A549 (cell line): ENCODE data around the gene BTAF1. TPM values are rescaled to one million over a fixed set of nuclear protein-coding genes. Genes with fewer than 3 reads are reported as not detected.

Source experiments
- ATAC-seq, 2 experiments: fragments of 200-7000 bp in 1 of 2; fragments of >200 bp in 1 of 2; cut with Nextera tagmentation in 1 of 2; cut with Tn5 transposase in 1 of 2; 3 replicates each; pipeline versions ENCODE4 v1.8.0 to v1.9.1; 2018 to 2020; ENCODE audit warnings: mild to moderate bottlenecking in 1 of 2, moderate library complexity in 1 of 2
- CTCF ChIA-PET: fragments of 300-600 bp; sonication (Branson Sonifier 250); formaldehyde crosslinking; extraction: SDS; loops from one replicate; lab custom pipeline; 2021; ENCODE audit warnings: antibody characterized with exemption, inconsistent platforms; lab: Yijun Ruan, JAX
- POLR2A ChIA-PET: fragments of 350-600 bp; formaldehyde crosslinking; extraction: SDS; loops from one replicate; lab custom pipeline; 2021; ENCODE audit warnings: antibody characterized with exemption, inconsistent platforms; lab: Yijun Ruan, JAX
- DNase-seq, 2 experiments: peaks; one replicate each; pipeline versions ENCODE4 v3.0.0 to v3.0.0-alpha.2; 2011 to 2016; ENCODE audit warnings: low read depth in 1 of 2, low spot score in 1 of 2
- FAIRE-seq: peaks from 2 replicates; lab custom pipeline; 2011; peaks lifted over from hg19 to GRCh38; lab: Jason Lieb, UNC
- H3K27ac ChIP-seq, 2 experiments: fragments of >200 bp; sonication (Bioruptor Twin); formaldehyde crosslinking; 3 replicates each; pipeline ENCODE4 v1.5.1; 2016 to 2017
- H3K4me1 ChIP-seq: fragments of >200 bp; sonication (Bioruptor Twin); formaldehyde crosslinking; 3 replicates; pipeline ENCODE4 v1.6.1; 2016
- H3K4me2 ChIP-seq: fragments of >200 bp; sonication (Bioruptor Twin); formaldehyde crosslinking; 3 replicates; pipeline ENCODE4 v1.6.1; 2016
- H3K4me3 ChIP-seq: fragments of >200 bp; sonication (Bioruptor Twin); formaldehyde crosslinking; 3 replicates; pipeline ENCODE4 v1.5.1; 2016
- H3K9me3 ChIP-seq: fragments of >200 bp; sonication (Bioruptor Twin); formaldehyde crosslinking; 3 replicates; pipeline ENCODE4 v1.6.1; 2016
- BHLHE40 ChIP-seq: IDR thresholded peaks from 2 replicates; pipeline ENCODE4 v1.6.1; 2012; ENCODE audit warnings: low read depth, low read length, inconsistent platforms
- CBX2 ChIP-seq: fragments of 200-600 bp; sonication (generic); IDR thresholded peaks from 2 replicates; pipeline ENCODE4 v1.6.1; 2016; ENCODE audit warnings: low read depth, mild to moderate bottlenecking, borderline replicate concordance
- CBX8 ChIP-seq: fragments of 200-600 bp; sonication (generic); IDR thresholded peaks from 2 replicates; pipeline ENCODE4 v1.6.1; 2016
- CHD2 ChIP-seq: fragments of 150-350 bp; IDR thresholded peaks from 2 replicates; pipeline ENCODE4 v1.6.1; 2014; ENCODE audit warnings: low read length; ENCODE audit not compliant: partially characterized antibody
- CHD4 ChIP-seq: fragments of 200-600 bp; sonication (generic); IDR thresholded peaks from 2 replicates; pipeline ENCODE4 v1.6.1; 2016; ENCODE audit warnings: antibody characterized with exemption, mild to moderate bottlenecking, borderline replicate concordance
- EHMT2 ChIP-seq: fragments of 200-600 bp; sonication (generic); IDR thresholded peaks from 2 replicates; pipeline ENCODE4 v1.6.1; 2016; ENCODE audit warnings: antibody characterized with exemption, low read depth, mild to moderate bottlenecking, moderate library complexity
- ESRRA ChIP-seq: fragments of 150-350 bp; IDR thresholded peaks from 2 replicates; pipeline ENCODE4 v1.6.1; 2014; ENCODE audit warnings: mild to moderate bottlenecking, low read length, borderline replicate concordance
- FOSB ChIP-seq: fragments of 250-450 bp; sonication (Bioruptor Pico); IDR thresholded peaks from 2 replicates; pipeline ENCODE4 v1.5.0; 2020; ENCODE audit warnings: mild to moderate bottlenecking, moderate library complexity
- FOSL2 ChIP-seq, 2 experiments: fragments of 450-650 bp in 1 of 2; fragments of >200 bp in 1 of 2; sonication (Bioruptor Twin) in 1 of 2; formaldehyde crosslinking; IDR thresholded peaks; 2 replicates each; pipeline versions ENCODE4 v1.5.0 to v1.6.1; 2016 to 2020; ENCODE audit warnings: mild to moderate bottlenecking in 1 of 2, moderate library complexity in 1 of 2
- FOXS1 ChIP-seq: fragments of 250-450 bp; sonication (Bioruptor Pico); IDR thresholded peaks from 2 replicates; pipeline ENCODE4 v1.5.0; 2020; ENCODE audit warnings: mild to moderate bottlenecking, moderate library complexity
- HEYL ChIP-seq: fragments of 250-450 bp; sonication (Bioruptor Pico); IDR thresholded peaks from 2 replicates; pipeline ENCODE4 v1.8.0; 2021; ENCODE audit warnings: mild to moderate bottlenecking, moderate library complexity
- HOXA7 ChIP-seq: fragments of 250-450 bp; sonication (Bioruptor Pico); IDR thresholded peaks from 2 replicates; pipeline ENCODE4 v1.5.0; 2020; ENCODE audit warnings: mild to moderate bottlenecking, moderate library complexity
- HOXB13 ChIP-seq: fragments of 250-450 bp; sonication (Bioruptor Pico); IDR thresholded peaks from 2 replicates; pipeline ENCODE4 v1.5.0; 2020; ENCODE audit warnings: low read depth, mild to moderate bottlenecking, moderate library complexity
- JUN ChIP-seq, 2 experiments: fragments of >200 bp; sonication (Bioruptor Twin); formaldehyde crosslinking; IDR thresholded peaks; 2 replicates in 1 of 2; 3 replicates in 1 of 2; pipeline ENCODE4 v1.6.1; 2016 to 2017
- MAFK ChIP-seq: fragments of 450-650 bp; IDR thresholded peaks from 2 replicates; pipeline ENCODE4 v1.6.1; 2014; ENCODE audit not compliant: partially characterized antibody
- MYC ChIP-seq: IDR thresholded peaks from 2 replicates; pipeline ENCODE4 v1.6.1; 2012; ENCODE audit warnings: mild to moderate bottlenecking, inconsistent platforms, low read length, improper control_type of control experiment, borderline replicate concordance
- POLR2A ChIP-seq: IDR thresholded peaks from 2 replicates; pipeline ENCODE4 v1.6.1; 2012; ENCODE audit warnings: mild to moderate bottlenecking, low read length
- RARB ChIP-seq: fragments of 250-450 bp; sonication (Bioruptor Pico); IDR thresholded peaks from 2 replicates; pipeline ENCODE4 v1.8.0; 2021; ENCODE audit warnings: mild to moderate bottlenecking, moderate library complexity
- SMC3 ChIP-seq: fragments of >200 bp; sonication (Bioruptor Twin); formaldehyde crosslinking; IDR thresholded peaks from 3 replicates; pipeline ENCODE4 v1.6.1; 2018; ENCODE audit warnings: inconsistent platforms
- SREBF2 ChIP-seq: fragments of 450-650 bp; IDR thresholded peaks from 2 replicates; pipeline ENCODE4 v1.6.1; 2014; ENCODE audit warnings: mild to moderate bottlenecking, moderate library complexity
- TP53 ChIP-seq: fragments of 250-450 bp; sonication (Bioruptor Pico); IDR thresholded peaks from 2 replicates; pipeline ENCODE4 v1.5.0; 2021; ENCODE audit warnings: mild to moderate bottlenecking, moderate library complexity
- ZFP36 ChIP-seq: fragments of 450-650 bp; IDR thresholded peaks from 2 replicates; pipeline ENCODE4 v1.6.1; 2014; ENCODE audit warnings: borderline replicate concordance; ENCODE audit not compliant: partially characterized antibody
- WGBS: methylation state at CpG from one replicate; pipeline ENCODE4 v1.1.6; 2017; ENCODE audit errors: missing lambda C conversion rate; 5-methylcytosine and 5-hydroxymethylcytosine counted together
- polyA plus RNA-seq, 4 experiments: library from polyadenylated mRNA; depleted of rRNA in 3 of 4; stranded (reverse); fragments of >200 nt; fragmentation: RNase III in 1 of 4; extraction: RNeasy Plus Mini Kit Qiagen cat#74134 plus additional on column Dnase treatment in 1 of 4; gene quantifications; 2 replicates in 3 of 4; 3 replicates in 1 of 4; pipeline ENCODE4 v1.2.3, GENCODE V29; 2011 to 2017
- TF ChIP-seq, protein P1 (sequence below): IDR thresholded peaks from 2 replicates; pipeline ENCODE4 v1.6.1; 2012
- TF ChIP-seq, protein P2 (sequence below): fragments of >200 bp; sonication (Bioruptor Twin); formaldehyde crosslinking; IDR thresholded peaks from 2 replicates; pipeline ENCODE4 v1.6.1; 2016
- TF ChIP-seq, protein P3 (sequence below): fragments of 250-450 bp; sonication (Bioruptor Pico); IDR thresholded peaks from 2 replicates; pipeline ENCODE4 v1.5.0; 2021; ENCODE audit warnings: mild to moderate bottlenecking, moderate library complexity, borderline replicate concordance
- TF ChIP-seq, protein P4 (sequence below): fragments of >200 bp; sonication (Bioruptor Twin); formaldehyde crosslinking; IDR thresholded peaks from 3 replicates; pipeline ENCODE4 v1.5.1; 2016

Gene BTAF1
- polyA plus RNA-seq, 2 of the 4 experiments (the other 2 are of a cell fraction), result 16.7 to 54.7 TPM

DNA sequence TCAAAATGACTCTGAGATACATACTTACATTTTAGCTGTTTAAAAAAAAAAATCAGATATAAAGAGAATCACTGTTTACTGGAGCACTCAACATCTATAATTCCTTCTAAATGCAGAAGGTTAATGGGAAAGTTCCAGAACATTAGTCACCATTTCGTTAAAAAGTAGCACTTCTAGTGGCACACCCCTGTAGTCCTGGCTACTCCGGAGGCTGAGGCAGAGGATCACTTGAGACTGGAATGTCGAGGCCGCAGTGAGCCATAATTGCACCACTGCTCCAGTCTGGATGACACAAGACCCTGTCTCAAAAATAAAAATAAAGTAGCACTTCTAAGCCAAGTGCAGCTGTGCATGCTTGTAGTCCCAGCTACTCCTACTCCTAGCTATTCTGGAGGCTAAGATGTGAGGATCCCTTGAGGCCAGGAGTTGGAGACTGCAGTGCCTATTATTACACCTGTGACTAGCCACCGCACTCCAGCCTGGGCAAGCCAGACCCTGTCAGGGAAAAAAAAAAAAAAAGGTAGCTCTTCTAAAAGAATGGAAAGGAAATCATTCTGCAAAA is 16.5 kb upstream of the BTAF1 start:
- H3K4me3 ChIP-seq, result no peak overlapping the region
- no peaks in the 10 kb centered on the region for H3K9me3 ChIP-seq
- WGBS, result 89% methylated on average over 5 of the region's 5 CpGs
- no peak for DNase-seq
- no peak for FAIRE-seq
- no peak for ATAC-seq
- no peak for TF ChIP-seq CBX8
- H3K4me1 ChIP-seq, result peaks cover 20% of the 10 kb centered on the region
- peak overlapping the region; percentile 88 for H3K4me2 ChIP-seq
- H3K27ac ChIP-seq, result no peak overlapping the region
- ChIA-PET POLR2A (interaction anchor here (0.6 to 2.8 kb wide), 3 partner anchors 17 to 305 kb away, joined by 3 to 22 read pairs (median 4); partner anchors contain the start of gene BTAF1), CTCF (interaction anchor here (0.9 to 2.7 kb wide), 3 partner anchors 10 to 264 kb away, joined by 3 to 23 read pairs (median 4); no protein-coding TSS in a partner anchor)

DNA sequence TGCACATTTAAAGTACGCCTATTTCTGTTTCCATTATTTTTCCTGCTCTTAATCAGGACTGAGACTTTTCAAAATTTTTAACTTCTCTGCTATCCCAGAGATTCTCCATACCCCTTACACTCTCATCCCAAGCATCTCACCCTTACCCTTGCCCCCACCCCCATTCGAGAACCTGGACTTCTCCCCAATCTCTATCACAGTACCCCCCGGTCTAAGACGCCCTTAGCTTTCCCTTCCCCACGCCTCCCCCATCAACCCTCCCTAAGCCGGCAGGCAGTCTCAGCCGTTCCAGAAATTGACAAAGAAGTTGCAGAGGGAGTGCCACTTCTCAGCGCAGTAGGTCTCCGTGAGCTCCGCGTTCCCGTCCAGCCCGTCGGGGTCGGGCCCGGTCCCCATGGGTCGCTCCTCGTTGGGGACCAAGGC is 15.6 kb upstream of the BTAF1 start:
- ATAC-seq, result peak; percentile 36; a peak in 5 of 6 replicates
- peak overlapping the region; percentile 89 to 92 for H3K27ac ChIP-seq
- peak; percentile 29 to 42 for DNase-seq
- POLR2A ChIA-PET, result interaction anchor here (1.0 to 2.8 kb wide), 7 partner anchors 9 to 276 kb away, joined by 3 to 22 read pairs (median 4); partner anchors contain the start of genes BTAF1 and TNKS2
- H3K4me3 ChIP-seq, result peak overlapping the region; percentile 81
- peak overlapping the region; percentile 88 for H3K4me2 ChIP-seq
- TF ChIP-seq SREBF2 (no peak), RARB (CRISPR knock-in tag) (no peak), HOXA7 (no peak), ZFP36 (no peak), CHD2 (no peak)
- H3K4me1 ChIP-seq, result peaks cover 14% of the 10 kb centered on the region; the same call in 1 of the 3 replicates
- no peak for FAIRE-seq
- CTCF ChIA-PET, result interaction anchor here (0.9 to 2.7 kb wide), 13 partner anchors 10 to 413 kb away, joined by 3 to 23 read pairs (median 5); partner anchors contain the start of gene BTAF1
- H3K9me3 ChIP-seq, result no peaks in the 10 kb centered on the region
- 5% methylated on average over 14 of the region's 18 CpGs for WGBS

DNA sequence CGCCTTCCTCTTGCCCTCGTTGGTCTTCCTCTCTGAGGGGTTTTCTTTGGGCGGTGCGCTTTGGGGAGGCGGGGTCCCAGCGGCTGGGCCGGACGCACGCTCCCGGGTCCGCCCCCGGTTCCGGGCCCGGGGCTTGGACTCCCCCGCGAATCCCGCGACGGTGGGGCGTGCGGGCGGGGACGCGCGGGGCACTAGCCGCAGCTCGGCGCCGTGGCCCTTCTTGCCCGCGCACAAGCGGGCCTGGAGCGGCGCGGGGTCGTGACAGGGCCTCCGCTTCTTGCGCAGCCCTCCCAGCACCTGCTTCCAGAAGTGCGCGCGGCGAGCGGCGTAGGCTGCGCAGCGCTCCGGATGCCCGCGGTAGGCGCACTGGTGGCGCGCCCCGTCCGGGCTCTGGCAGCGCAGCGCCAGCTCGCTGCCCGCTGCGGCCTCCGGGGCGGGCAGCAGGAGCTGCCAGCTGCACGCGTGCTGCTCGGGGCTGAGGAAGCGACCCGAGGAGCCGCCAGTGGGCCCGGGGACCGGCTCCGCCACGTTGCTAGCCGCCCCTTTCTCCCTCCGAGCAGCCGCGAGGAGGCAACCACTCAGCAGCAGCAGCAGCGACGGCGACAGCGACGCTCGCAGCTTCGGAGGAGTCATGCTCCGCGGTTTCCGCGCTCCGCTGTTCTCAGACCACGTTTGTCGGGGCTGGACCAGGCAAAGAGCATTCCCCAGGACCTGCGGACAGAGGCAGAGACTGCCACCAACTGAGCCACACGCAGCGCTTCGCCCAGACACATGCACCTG is 15.0 kb upstream of the BTAF1 start:
- Histone ChIP-seq H3K4me2 (peak overlapping the region; percentile 88), H3K27ac (peak overlapping the region; percentile 89 to 92), H3K4me3 (peak overlapping the region; percentile 81), H3K9me3 (no peaks in the 10 kb centered on the region), H3K4me1 (peaks cover 14% of the 10 kb centered on the region; the same call in 1 of the 3 replicates)
- WGBS, result 0% methylated on average over 10 of the region's 93 CpGs
- DNase-seq (peak; percentile 89 to 92), ATAC-seq (peak; percentile 95 to 96), FAIRE-seq (peak; percentile 70)
- ChIA-PET POLR2A (interaction anchor here (0.8 to 2.8 kb wide), 7 partner anchors 9 to 150 kb away, joined by 3 to 22 read pairs (median 4); partner anchors contain the start of genes BTAF1 and TNKS2), CTCF (interaction anchor here (1.0 to 2.7 kb wide), 16 partner anchors 10 to 414 kb away, joined by 3 to 23 read pairs (median 4); partner anchors contain the start of gene BTAF1)
- no peak for TF ChIP-seq FOXS1
- TF ChIP-seq MYC, result peak; percentile 80
- no peak for TF ChIP-seq FOSL2 (IDR thresholded peaks at IDR 0.05)
- 0 out of 2 replicates have a peak, but pooled peaks have one; percentile 16 for TF ChIP-seq FOSL2 (CRISPR knock-in tag; IDR thresholded peaks at IDR 0.05)
- TF ChIP-seq HEYL (CRISPR knock-in tag), result no peak
- no peak for TF ChIP-seq RARB (CRISPR knock-in tag)
- peak; percentile 84 to 90 for TF ChIP-seq JUN (IDR thresholded peaks at IDR 0.05)
- TF ChIP-seq SREBF2, result no peak
- TF ChIP-seq CHD4, result no peak
- no peak for TF ChIP-seq MAFK
- no peak for TF ChIP-seq CBX2
- TF ChIP-seq ESRRA, result no peak
- TF ChIP-seq, protein P1, sequence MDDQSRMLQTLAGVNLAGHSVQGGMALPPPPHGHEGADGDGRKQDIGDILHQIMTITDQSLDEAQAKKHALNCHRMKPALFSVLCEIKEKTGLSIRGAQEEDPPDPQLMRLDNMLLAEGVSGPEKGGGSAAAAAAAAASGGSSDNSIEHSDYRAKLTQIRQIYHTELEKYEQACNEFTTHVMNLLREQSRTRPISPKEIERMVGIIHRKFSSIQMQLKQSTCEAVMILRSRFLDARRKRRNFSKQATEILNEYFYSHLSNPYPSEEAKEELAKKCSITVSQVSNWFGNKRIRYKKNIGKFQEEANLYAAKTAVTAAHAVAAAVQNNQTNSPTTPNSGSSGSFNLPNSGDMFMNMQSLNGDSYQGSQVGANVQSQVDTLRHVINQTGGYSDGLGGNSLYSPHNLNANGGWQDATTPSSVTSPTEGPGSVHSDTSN, result no peak
- TF ChIP-seq HOXB13, result no peak
- TF ChIP-seq, protein P2, sequence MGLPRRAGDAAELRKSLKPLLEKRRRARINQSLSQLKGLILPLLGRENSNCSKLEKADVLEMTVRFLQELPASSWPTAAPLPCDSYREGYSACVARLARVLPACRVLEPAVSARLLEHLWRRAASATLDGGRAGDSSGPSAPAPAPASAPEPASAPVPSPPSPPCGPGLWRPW, result no peak
- TF ChIP-seq POLR2A, result peak; percentile 48
- TF ChIP-seq BHLHE40, result no peak
- TF ChIP-seq, protein P3, sequence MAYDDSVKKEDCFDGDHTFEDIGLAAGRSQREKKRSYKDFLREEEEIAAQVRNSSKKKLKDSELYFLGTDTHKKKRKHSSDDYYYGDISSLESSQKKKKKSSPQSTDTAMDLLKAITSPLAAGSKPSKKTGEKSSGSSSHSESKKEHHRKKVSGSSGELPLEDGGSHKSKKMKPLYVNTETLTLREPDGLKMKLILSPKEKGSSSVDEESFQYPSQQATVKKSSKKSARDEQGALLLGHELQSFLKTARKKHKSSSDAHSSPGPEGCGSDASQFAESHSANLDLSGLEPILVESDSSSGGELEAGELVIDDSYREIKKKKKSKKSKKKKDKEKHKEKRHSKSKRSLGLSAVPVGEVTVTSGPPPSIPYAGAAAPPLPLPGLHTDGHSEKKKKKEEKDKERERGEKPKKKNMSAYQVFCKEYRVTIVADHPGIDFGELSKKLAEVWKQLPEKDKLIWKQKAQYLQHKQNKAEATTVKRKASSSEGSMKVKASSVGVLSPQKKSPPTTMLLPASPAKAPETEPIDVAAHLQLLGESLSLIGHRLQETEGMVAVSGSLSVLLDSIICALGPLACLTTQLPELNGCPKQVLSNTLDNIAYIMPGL (CRISPR knock-in tag), result peak; percentile 32; the same call in 1 of the 2 replicates
- TF ChIP-seq SMC3, result peak; percentile 62; the same call in 2 of the 3 replicates
- TF ChIP-seq ZFP36, result no peak
- TF ChIP-seq EHMT2, result no peak
- TF ChIP-seq TP53 (CRISPR knock-in tag), result no peak
- TF ChIP-seq, protein P4, sequence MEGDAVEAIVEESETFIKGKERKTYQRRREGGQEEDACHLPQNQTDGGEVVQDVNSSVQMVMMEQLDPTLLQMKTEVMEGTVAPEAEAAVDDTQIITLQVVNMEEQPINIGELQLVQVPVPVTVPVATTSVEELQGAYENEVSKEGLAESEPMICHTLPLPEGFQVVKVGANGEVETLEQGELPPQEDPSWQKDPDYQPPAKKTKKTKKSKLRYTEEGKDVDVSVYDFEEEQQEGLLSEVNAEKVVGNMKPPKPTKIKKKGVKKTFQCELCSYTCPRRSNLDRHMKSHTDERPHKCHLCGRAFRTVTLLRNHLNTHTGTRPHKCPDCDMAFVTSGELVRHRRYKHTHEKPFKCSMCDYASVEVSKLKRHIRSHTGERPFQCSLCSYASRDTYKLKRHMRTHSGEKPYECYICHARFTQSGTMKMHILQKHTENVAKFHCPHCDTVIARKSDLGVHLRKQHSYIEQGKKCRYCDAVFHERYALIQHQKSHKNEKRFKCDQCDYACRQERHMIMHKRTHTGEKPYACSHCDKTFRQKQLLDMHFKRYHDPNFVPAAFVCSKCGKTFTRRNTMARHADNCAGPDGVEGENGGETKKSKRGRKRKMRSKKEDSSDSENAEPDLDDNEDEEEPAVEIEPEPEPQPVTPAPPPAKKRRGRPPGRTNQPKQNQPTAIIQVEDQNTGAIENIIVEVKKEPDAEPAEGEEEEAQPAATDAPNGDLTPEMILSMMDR, result peak; percentile 69
- no peak for TF ChIP-seq CBX8
- no peak for TF ChIP-seq FOSB (CRISPR knock-in tag)
- TF ChIP-seq HOXA7, result no peak
